Panc1 (cell line): ENCODE results near the gene EXD3. TPM values are rescaled to one million over a fixed set of nuclear protein-coding genes. Genes with fewer than 3 reads are reported as not detected.
"Not testable (repeated sequence)": the region's sequence is repeated elsewhere in the genome, so short reads cannot be mapped to it uniquely, and the experiment has no call there.

Experiments
- ATAC-seq: fragments of 200-7000 bp; cut with Tn5 transposase; 2 replicates; pipeline ENCODE4 v1.9.1; 2020; ENCODE audit warnings: mild to moderate bottlenecking, moderate library complexity
- BruUV-seq: library from RNA; stranded (reverse); fragments of 400-500 nt; replicated peaks from 2 replicates; lab custom pipeline; 2021; lab: Mats Ljungman, UMichigan
- CTCF ChIA-PET: fragments of 300-600 bp; sonication (Branson Sonifier 250); formaldehyde crosslinking; loops from one replicate; lab custom pipeline; 2022; ENCODE audit warnings: antibody characterized with exemption; lab: Charles Lee
- POLR2A ChIA-PET: fragments of 300-600 bp; sonication (Branson Sonifier 250); formaldehyde crosslinking; loops from one replicate; lab custom pipeline; 2022; ENCODE audit warnings: antibody characterized with exemption; lab: Charles Lee
- DNase-seq: peaks from one replicate; pipeline ENCODE4 v3.0.0-alpha.2; 2010; ENCODE audit warnings: low read depth, low spot score
- H3K27ac ChIP-seq: 2 replicates; pipeline ENCODE4 v1.5.1; 2011; ENCODE audit warnings: mild to moderate bottlenecking, low read length, inconsistent platforms
- H3K27me3 ChIP-seq: fragments of 200-500 bp; sonication (Bioruptor generic); 2 replicates; pipeline ENCODE4 v1.6.0; 2014; ENCODE audit warnings: low read length, inconsistent platforms; ENCODE audit not compliant: control insufficient read depth, insufficient read depth
- H3K36me3 ChIP-seq: fragments of 200-500 bp; sonication (Bioruptor generic); 2 replicates; pipeline ENCODE4 v1.5.1; 2014; ENCODE audit warnings: inconsistent platforms, mild to moderate bottlenecking, low read length, moderate library complexity; ENCODE audit not compliant: control insufficient read depth, insufficient read depth
- H3K4me1 ChIP-seq: 2 replicates; pipeline ENCODE4 v1.5.1; 2011; ENCODE audit warnings: inconsistent platforms, mild to moderate bottlenecking, low read length, moderate library complexity; ENCODE audit not compliant: control insufficient read depth, insufficient read depth
- H3K4me3 ChIP-seq, 2 experiments: 2 replicates each; pipeline ENCODE4 v1.5.1; 2011 to 2012; ENCODE audit warnings: low read depth in 2 of 2, low read length in 2 of 2, mild to moderate bottlenecking in 2 of 2, inconsistent platforms in 1 of 2, moderate library complexity in 1 of 2
- H3K9me3 ChIP-seq: fragments of 200-500 bp; sonication (Bioruptor generic); 2 replicates; pipeline ENCODE4 v1.5.1; 2014; ENCODE audit warnings: low read depth, mild to moderate bottlenecking, inconsistent platforms, low read length, moderate library complexity; ENCODE audit not compliant: control insufficient read depth, insufficient read depth
- POLR2AphosphoS5 ChIP-seq: IDR thresholded peaks from 2 replicates; pipeline ENCODE4 v1.6.1; 2012; ENCODE audit warnings: mild to moderate bottlenecking, low read depth, low read length, moderate library complexity
- SIN3A ChIP-seq: IDR thresholded peaks from 2 replicates; pipeline ENCODE4 v1.6.1; 2012; ENCODE audit warnings: low read depth, mild to moderate bottlenecking, low read length, moderate library complexity, borderline replicate concordance; ENCODE audit not compliant: insufficient read depth
- TCF7L2 ChIP-seq: IDR thresholded peaks from 2 replicates; pipeline ENCODE4 v1.6.1; 2011; ENCODE audit warnings: mild to moderate bottlenecking, low read depth, low read length, inconsistent platforms
- in situ Hi-C: cut with HindIII; loops from 2 replicates; pipeline ENCODE4 v1.10.0; 2016; ENCODE audit warnings: low sequenced_read_pairs, low pct_unique_long_range_greater_than_20kb
- intact Hi-C: fragments of 100-400 bp; cut with micrococcal nuclease; formaldehyde crosslinking; loops from one replicate; pipeline ENCODE4 v1.10.0; 2022; ENCODE audit not compliant: unreplicated experiment
- total RNA-seq: library from RNA; stranded (reverse); gene quantifications from one replicate; pipeline ENCODE4 v1.2.1, GENCODE V29; 2021; ENCODE audit not compliant: unreplicated experiment
- TF ChIP-seq, protein P1 (sequence below): fragments of 450-650 bp; IDR thresholded peaks from 2 replicates; pipeline ENCODE4 v1.5.1; 2017; ENCODE audit warnings: mild to moderate bottlenecking
- TF ChIP-seq, protein P2 (sequence below), 2 experiments: IDR thresholded peaks; 2 replicates each; pipeline ENCODE4 v1.6.1; 2011 to 2012; ENCODE audit warnings: low read depth in 2 of 2, control low read depth in 1 of 2, low read length in 1 of 2, mild to moderate bottlenecking in 1 of 2, moderate library complexity in 1 of 2; ENCODE audit not compliant: insufficient read depth in 1 of 2

The EXD3 gene
- total RNA-seq, 1 experiment from 2014 or later: 9.2 TPM

DNA sequence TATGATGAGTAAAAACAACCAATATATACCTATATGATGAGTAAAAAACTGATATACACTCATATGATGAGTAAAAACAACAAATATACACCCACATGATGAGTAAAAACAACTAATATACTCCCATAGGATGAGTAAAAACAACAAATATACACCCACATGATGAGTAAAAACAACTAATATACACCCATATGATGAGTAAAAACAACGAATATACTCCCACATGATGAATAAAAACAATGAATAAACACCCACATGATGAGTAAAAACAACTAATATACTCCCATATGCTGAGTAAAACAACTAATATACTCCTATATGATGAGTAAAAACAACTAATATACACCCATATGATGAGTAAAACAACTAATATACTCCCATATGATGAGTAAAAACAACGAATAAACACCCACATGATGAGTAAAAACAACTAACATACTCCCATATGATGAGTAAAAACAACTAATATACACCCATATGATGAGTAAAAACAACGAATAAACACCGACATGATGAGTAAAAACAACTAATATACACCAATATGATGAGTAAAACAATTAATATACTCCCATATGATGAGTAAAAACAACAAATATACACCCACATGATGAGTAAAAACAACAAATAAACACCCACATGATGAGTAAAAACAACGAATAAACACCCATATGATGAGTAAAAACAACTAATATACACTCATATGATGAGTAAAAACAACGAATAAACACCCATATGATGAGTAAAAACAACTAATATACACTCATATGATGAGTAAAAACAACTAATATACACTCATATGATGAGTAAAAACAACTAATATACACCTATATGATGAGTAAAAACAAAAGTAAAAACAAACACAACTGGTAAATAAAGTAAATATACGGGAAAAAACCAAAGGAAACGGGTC is 95.1 kb downstream of the EXD3 start:
- H3K9me3 ChIP-seq, ATAC-seq, POLR2A ChIA-PET, H3K36me3 ChIP-seq, H3K27me3 ChIP-seq, intact Hi-C loops, in situ Hi-C loops, H3K4me1 ChIP-seq, H3K27ac ChIP-seq, H3K4me3 ChIP-seq, BruUV-seq: not testable (repeated sequence)
- peak; percentile 47 for DNase-seq
- CTCF ChIA-PET: interaction anchor here (0.7 kb wide), 1 partner anchor 19 kb away, joined by 8 read pairs; no protein-coding TSS in a partner anchor

DNA sequence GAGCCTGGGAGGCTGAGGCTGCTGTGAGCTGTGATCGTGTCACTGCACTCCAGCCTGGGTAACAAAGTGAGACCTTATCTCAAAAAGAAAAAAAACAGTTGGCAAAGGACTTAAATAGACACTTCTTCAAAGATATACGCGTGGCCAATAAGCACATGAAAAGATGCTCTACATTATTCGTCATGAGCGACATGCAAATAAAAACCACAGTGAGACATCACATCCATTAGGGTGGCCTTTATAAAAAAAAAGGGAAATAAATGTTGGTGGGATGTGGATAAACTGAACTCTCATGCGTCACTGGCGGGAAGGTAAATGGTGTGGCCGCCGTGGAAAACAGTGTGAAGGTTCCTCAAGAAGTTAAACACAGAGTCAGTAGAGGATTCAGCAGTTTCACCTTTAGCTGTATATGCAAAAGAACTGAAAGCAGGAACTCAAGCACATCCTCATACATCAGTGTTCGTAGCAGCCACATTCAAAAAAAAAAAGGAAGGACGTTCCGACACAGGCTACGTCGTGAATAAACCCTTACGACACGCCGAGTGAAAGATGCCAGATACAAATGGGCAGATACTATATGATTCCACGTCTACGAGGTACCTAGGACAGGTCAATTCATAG is 96.4 kb downstream of the EXD3 start:
- H3K4me1 ChIP-seq: no peaks in the 10 kb centered on the region
- peaks cover 2% of the 10 kb centered on the region; the same call in 1 of the 2 replicates for H3K27me3 ChIP-seq
- ChIA-PET POLR2A (no interaction called here), CTCF (interaction anchor here (0.7 kb wide), 1 partner anchor 17 kb away, joined by 8 read pairs; no protein-coding TSS in a partner anchor)
- ATAC-seq: no peak
- H3K27ac ChIP-seq: no peak overlapping the region
- H3K9me3 ChIP-seq: no peaks in the 10 kb centered on the region
- intact Hi-C loops (no loop called here), in situ Hi-C loops (no loop called here)
- H3K36me3 ChIP-seq: no peaks in the 10 kb centered on the region
- TF ChIP-seq TCF7L2 (no peak), SIN3A (no peak), POLR2AphosphoS5 (no peak)
- TF ChIP-seq, protein P1, sequence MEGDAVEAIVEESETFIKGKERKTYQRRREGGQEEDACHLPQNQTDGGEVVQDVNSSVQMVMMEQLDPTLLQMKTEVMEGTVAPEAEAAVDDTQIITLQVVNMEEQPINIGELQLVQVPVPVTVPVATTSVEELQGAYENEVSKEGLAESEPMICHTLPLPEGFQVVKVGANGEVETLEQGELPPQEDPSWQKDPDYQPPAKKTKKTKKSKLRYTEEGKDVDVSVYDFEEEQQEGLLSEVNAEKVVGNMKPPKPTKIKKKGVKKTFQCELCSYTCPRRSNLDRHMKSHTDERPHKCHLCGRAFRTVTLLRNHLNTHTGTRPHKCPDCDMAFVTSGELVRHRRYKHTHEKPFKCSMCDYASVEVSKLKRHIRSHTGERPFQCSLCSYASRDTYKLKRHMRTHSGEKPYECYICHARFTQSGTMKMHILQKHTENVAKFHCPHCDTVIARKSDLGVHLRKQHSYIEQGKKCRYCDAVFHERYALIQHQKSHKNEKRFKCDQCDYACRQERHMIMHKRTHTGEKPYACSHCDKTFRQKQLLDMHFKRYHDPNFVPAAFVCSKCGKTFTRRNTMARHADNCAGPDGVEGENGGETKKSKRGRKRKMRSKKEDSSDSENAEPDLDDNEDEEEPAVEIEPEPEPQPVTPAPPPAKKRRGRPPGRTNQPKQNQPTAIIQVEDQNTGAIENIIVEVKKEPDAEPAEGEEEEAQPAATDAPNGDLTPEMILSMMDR: no peak
- TF ChIP-seq, protein P2, sequence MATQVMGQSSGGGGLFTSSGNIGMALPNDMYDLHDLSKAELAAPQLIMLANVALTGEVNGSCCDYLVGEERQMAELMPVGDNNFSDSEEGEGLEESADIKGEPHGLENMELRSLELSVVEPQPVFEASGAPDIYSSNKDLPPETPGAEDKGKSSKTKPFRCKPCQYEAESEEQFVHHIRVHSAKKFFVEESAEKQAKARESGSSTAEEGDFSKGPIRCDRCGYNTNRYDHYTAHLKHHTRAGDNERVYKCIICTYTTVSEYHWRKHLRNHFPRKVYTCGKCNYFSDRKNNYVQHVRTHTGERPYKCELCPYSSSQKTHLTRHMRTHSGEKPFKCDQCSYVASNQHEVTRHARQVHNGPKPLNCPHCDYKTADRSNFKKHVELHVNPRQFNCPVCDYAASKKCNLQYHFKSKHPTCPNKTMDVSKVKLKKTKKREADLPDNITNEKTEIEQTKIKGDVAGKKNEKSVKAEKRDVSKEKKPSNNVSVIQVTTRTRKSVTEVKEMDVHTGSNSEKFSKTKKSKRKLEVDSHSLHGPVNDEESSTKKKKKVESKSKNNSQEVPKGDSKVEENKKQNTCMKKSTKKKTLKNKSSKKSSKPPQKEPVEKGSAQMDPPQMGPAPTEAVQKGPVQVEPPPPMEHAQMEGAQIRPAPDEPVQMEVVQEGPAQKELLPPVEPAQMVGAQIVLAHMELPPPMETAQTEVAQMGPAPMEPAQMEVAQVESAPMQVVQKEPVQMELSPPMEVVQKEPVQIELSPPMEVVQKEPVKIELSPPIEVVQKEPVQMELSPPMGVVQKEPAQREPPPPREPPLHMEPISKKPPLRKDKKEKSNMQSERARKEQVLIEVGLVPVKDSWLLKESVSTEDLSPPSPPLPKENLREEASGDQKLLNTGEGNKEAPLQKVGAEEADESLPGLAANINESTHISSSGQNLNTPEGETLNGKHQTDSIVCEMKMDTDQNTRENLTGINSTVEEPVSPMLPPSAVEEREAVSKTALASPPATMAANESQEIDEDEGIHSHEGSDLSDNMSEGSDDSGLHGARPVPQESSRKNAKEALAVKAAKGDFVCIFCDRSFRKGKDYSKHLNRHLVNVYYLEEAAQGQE (IDR thresholded peaks at IDR 0.05; ENCODE audit: insufficient read depth in 1 of 2, low read depth in 2 of 2, low read length in 1 of 2): no peak
- H3K4me3 ChIP-seq: no peak overlapping the region
- no TSS peak for BruUV-seq
- DNase-seq: no peak
